GM12878 (cell line): ENCODE results near the gene BRF1. TPM values are rescaled to one million over a fixed set of nuclear protein-coding genes. Genes with fewer than 3 reads are reported as not detected.
A peak's percentile ranks its signal among the peaks of the same experiment; 100 is the strongest.

Source experiments
- ATAC-seq: fragments of 200-7000 bp; cut with Tn5 transposase; 3 replicates; pipeline ENCODE4 v1.9.1; 2020; ENCODE audit warnings: mild to moderate bottlenecking, moderate library complexity
- BruUV-seq: library from RNA; stranded (reverse); fragments of 400-500 nt; replicated peaks from 2 replicates; lab custom pipeline; 2021; lab: Mats Ljungman, UMichigan
- CTCF ChIA-PET: fragments of 300-600 bp; sonication (Branson Sonifier 250); formaldehyde crosslinking; extraction: SDS; loops from one replicate; lab custom pipeline; 2021; ENCODE audit warnings: inconsistent platforms; lab: Yijun Ruan, JAX
- POLR2A ChIA-PET: fragments of 350-600 bp; formaldehyde crosslinking; extraction: SDS; loops from one replicate; lab custom pipeline; 2021; ENCODE audit warnings: inconsistent platforms; lab: Charles Lee
- RAD21 ChIA-PET: fragments of 300-600 bp; sonication (Branson Sonifier 250); formaldehyde crosslinking; loops from one replicate; lab custom pipeline; 2023; ENCODE audit warnings: antibody characterized with exemption; ENCODE audit not compliant: unreplicated experiment; lab: Charles Lee
- SMC1A ChIA-PET: fragments of 300-600 bp; sonication (Branson Sonifier 250); formaldehyde crosslinking; loops from one replicate; lab custom pipeline; 2023; ENCODE audit not compliant: unreplicated experiment, uncharacterized antibody; lab: Charles Lee
- DNase-seq: peaks from one replicate; pipeline ENCODE4 v3.0.0-alpha.2; 2011; ENCODE audit warnings: low read depth, low spot score
- FAIRE-seq: peaks from 3 replicates; lab custom pipeline; 2011; peaks lifted over from hg19 to GRCh38; lab: Jason Lieb, UNC
- H2AFZ ChIP-seq: 2 replicates; pipeline ENCODE4 v1.6.0; 2011; ENCODE audit warnings: low read depth, low read length, control low read depth; ENCODE audit not compliant: control insufficient read depth
- H3K27ac ChIP-seq: 2 replicates; pipeline ENCODE4 v1.5.1; 2011; ENCODE audit warnings: control low read depth; ENCODE audit not compliant: control insufficient read depth, insufficient read depth
- H3K27me3 ChIP-seq, 2 experiments: replicated peaks in 1 of 2; 2 replicates each; pipeline versions ENCODE4 v1.6.0 to v1.6.1; 2011; ENCODE audit warnings: low read length in 1 of 2; ENCODE audit not compliant: control insufficient read depth in 2 of 2, insufficient read depth in 2 of 2
- H3K36me3 ChIP-seq, 2 experiments: 2 replicates each; pipeline ENCODE4 v1.5.1; 2011; ENCODE audit warnings: low read length in 1 of 2; ENCODE audit not compliant: control insufficient read depth in 2 of 2, insufficient read depth in 2 of 2
- H3K4me1 ChIP-seq: 2 replicates; pipeline ENCODE4 v1.6.1; 2011; ENCODE audit warnings: mild to moderate bottlenecking, low read length, moderate library complexity, mixed read lengths; ENCODE audit not compliant: control insufficient read depth, insufficient read depth
- H3K4me2 ChIP-seq: 2 replicates; pipeline ENCODE4 v1.6.0; 2011; ENCODE audit warnings: control low read depth; ENCODE audit not compliant: control insufficient read depth, insufficient read depth
- H3K4me3 ChIP-seq: fragments of 200-600 bp; sonication (generic); 2 replicates; pipeline ENCODE4 v1.5.1; 2016
- H3K79me2 ChIP-seq: 2 replicates; pipeline ENCODE4 v1.6.0; 2011; ENCODE audit warnings: low read length; ENCODE audit not compliant: control insufficient read depth, insufficient read depth
- H3K9ac ChIP-seq: 2 replicates; pipeline ENCODE4 v1.8.0; 2011; ENCODE audit warnings: low read length, control low read depth, mixed read lengths; ENCODE audit not compliant: control insufficient read depth, insufficient read depth
- H3K9me3 ChIP-seq: replicated peaks from 3 replicates; pipeline ENCODE4 v1.5.1; 2011; ENCODE audit warnings: mild to moderate bottlenecking, low read length; ENCODE audit not compliant: control insufficient read depth, insufficient read depth
- H4K20me1 ChIP-seq: 2 replicates; pipeline ENCODE4 v1.6.0; 2011; ENCODE audit not compliant: control insufficient read depth, insufficient read depth
- FOXK2 ChIP-seq: fragments of 450-650 bp; IDR thresholded peaks from 2 replicates; pipeline ENCODE4 v1.6.1; 2017; ENCODE audit warnings: mild to moderate bottlenecking, moderate library complexity
- RAD21 ChIP-seq: IDR thresholded peaks from 2 replicates; pipeline ENCODE4 v1.6.1; 2011; ENCODE audit warnings: mild to moderate bottlenecking, low read depth, low read length, moderate library complexity; ENCODE audit not compliant: insufficient read depth
- SMC3 ChIP-seq: IDR thresholded peaks from 2 replicates; pipeline ENCODE4 v1.6.1; 2011; ENCODE audit warnings: low read length, improper control_type of control experiment, borderline replicate concordance
- SP1 ChIP-seq: IDR thresholded peaks from one replicate; pipeline ENCODE4 v1.6.1; 2011; ENCODE audit warnings: low read depth, low read length
- SREBF2 ChIP-seq: IDR thresholded peaks from 2 replicates; pipeline ENCODE4 v1.6.1; 2012; ENCODE audit warnings: mild to moderate bottlenecking, low read length
- SRF ChIP-seq, 2 experiments: IDR thresholded peaks; 2 replicates each; pipeline ENCODE4 v1.6.1; 2011; ENCODE audit warnings: low read depth in 2 of 2, low read length in 2 of 2, mild to moderate bottlenecking in 1 of 2, moderate library complexity in 1 of 2
- TCF7 ChIP-seq: IDR thresholded peaks from 2 replicates; pipeline ENCODE4 v1.6.1; 2014; ENCODE audit warnings: antibody characterized with exemption, borderline replicate concordance
- ZNF24 ChIP-seq: fragments of 450-650 bp; IDR thresholded peaks from 2 replicates; pipeline ENCODE4 v1.6.1; 2017; ENCODE audit warnings: antibody characterized with exemption, mild to moderate bottlenecking
- ZSCAN29 ChIP-seq: fragments of 450-650 bp; IDR thresholded peaks from 2 replicates; pipeline ENCODE4 v1.6.1; 2017; ENCODE audit warnings: mild to moderate bottlenecking, moderate library complexity
- WGBS: methylation state at CpG from one replicate; pipeline ENCODE4 v1.1.6; 2016; ENCODE audit warnings: low lambda C conversion rate; ENCODE audit not compliant: insufficient replicate concordance, insufficient coverage; ENCODE audit errors: missing lambda C conversion rate; 5-methylcytosine and 5-hydroxymethylcytosine counted together
- in situ Hi-C: fragments of 300-500 bp; cut with MboI; formaldehyde crosslinking; loops from 9 replicates; pipeline ENCODE4 v1.14.3; 2018; ENCODE audit warnings: mixed read lengths
- intact Hi-C: fragments of 100-400 bp; cut with micrococcal nuclease; formaldehyde crosslinking; loops from one replicate; pipeline ENCODE4 v1.14.2; 2022; ENCODE audit not compliant: unreplicated experiment
- polyA plus RNA-seq, 11 experiments: library from polyadenylated mRNA; depleted of rRNA in 4 of 11; unstranded in 6 of 11; stranded (reverse) in 5 of 11; fragments of >200 nt; fragmentation: Nextera tagmentation in 4 of 11; fragmentation: Illumina TruSeq in 1 of 11; extraction: Ambion mirVana in 4 of 11; extraction: Trizol in 1 of 11; gene quantifications; 1 replicate in 1 of 11; 2 replicates in 10 of 11; pipeline versions ENCODE4 v1.2.1 to v1.2.3, GENCODE V29; 2011 to 2016; ENCODE audit warnings: inconsistent platforms in 2 of 11, missing spikeins in 2 of 11, low read depth in 1 of 11
- total RNA-seq, 4 experiments: library from RNA; depleted of rRNA in 3 of 4; stranded (reverse); fragments of >200 nt in 3 of 4; fragmentation: Illumina TruSeq in 1 of 4; extraction: Trizol in 1 of 4; gene quantifications; 2 replicates each; pipeline versions ENCODE4 v1.2.1 to v1.2.3, GENCODE V29; 2013 to 2021
- TF ChIP-seq, protein P1 (sequence below), 3 experiments: IDR thresholded peaks in 2 of 3; conservative IDR thresholded peaks in 1 of 3; 2 replicates each; pipeline ENCODE4 v1.5.1; 2011; ENCODE audit warnings: low read depth in 3 of 3, low read length in 3 of 3, mild to moderate bottlenecking in 3 of 3, control low read depth in 2 of 3, moderate library complexity in 2 of 3, inconsistent platforms in 1 of 3, mixed read lengths in 1 of 3; ENCODE audit not compliant: control insufficient read depth in 2 of 3, insufficient read depth in 1 of 3; ENCODE audit errors: extremely low read depth in 1 of 3

The BRF1 gene
- total and polyA plus RNA-seq, 10 of the 15 experiments (the other 5 are each of a cell fraction or from before 2014, with no cell fraction given) = 0.21 to 33.5 (median 10.7) TPM

DNA sequence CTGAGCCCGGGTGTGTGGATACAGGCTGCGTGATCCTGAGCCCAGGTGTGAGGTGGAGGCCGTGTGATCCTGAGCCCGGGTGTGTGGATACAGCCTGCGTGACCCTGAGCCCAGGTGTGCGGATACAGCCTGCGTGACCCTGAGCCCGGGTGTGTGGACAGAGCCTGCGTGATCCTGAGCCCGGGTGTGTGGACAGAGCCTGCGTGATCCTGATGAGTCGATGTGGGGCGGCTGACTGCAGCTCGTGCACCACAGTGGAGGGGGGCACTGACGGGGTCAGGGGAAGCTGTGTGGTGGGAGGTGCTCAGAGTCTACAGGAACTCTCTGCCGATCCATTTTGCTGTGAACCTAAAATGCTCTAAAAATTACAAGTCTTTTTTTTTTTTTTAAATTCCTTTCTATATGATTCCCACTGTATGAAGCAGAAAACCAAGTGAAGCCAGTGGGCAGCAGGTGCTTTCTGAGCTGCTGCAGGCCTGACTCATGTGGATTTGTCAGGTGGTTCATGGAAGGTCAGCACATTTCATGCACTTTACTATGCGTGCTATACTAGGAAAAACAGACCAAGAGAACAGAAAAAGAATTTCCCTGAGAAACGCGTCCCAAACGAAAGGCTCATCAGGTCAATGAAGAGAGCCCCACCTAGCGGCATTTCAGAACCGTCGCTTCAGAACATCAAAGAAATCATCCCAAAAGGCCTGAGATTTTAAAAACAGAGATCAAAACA, 19.3 kb downstream of the BRF1 start:
- H3K36me3 ChIP-seq = peaks cover 0 to 16% of the 10 kb centered on the region in 2 experiments; a peak in 3 of 4 replicates
- ATAC-seq (peak; percentile 55), DNase-seq (no peak), FAIRE-seq (peak; percentile 59)
- H3K27me3 ChIP-seq = no peaks in the 10 kb centered on the region
- H3K9me3 ChIP-seq = no peaks in the 10 kb centered on the region
- intact Hi-C loops = loop anchor here (2.0 kb wide), 2 partner anchors 79 to 189 kb away; no protein-coding TSS in a partner anchor
- no peaks in the 10 kb centered on the region; the same call in 1 of the 2 replicates for H3K4me1 ChIP-seq
- SMC1A ChIA-PET = no interaction called here
- no peak overlapping the region for H3K27ac ChIP-seq
- no peak overlapping the region for H3K9ac ChIP-seq
- CTCF ChIA-PET = interaction anchor here (1.2 to 2.7 kb wide), 4 partner anchors 11 to 71 kb away, joined by 3 to 9 read pairs (median 4); no protein-coding TSS in a partner anchor
- in situ Hi-C loops = no loop called here
- no peak for TF ChIP-seq SREBF2
- peak; percentile 44; the same call in 1 of the 2 replicates for TF ChIP-seq SMC3
- TF ChIP-seq ZNF24 = no peak
- peak; percentile 67 for TF ChIP-seq RAD21
- TF ChIP-seq TCF7 = peak; percentile 66; the same call in 1 of the 2 replicates
- TF ChIP-seq ZSCAN29 = no peak
- TF ChIP-seq, protein P1, sequence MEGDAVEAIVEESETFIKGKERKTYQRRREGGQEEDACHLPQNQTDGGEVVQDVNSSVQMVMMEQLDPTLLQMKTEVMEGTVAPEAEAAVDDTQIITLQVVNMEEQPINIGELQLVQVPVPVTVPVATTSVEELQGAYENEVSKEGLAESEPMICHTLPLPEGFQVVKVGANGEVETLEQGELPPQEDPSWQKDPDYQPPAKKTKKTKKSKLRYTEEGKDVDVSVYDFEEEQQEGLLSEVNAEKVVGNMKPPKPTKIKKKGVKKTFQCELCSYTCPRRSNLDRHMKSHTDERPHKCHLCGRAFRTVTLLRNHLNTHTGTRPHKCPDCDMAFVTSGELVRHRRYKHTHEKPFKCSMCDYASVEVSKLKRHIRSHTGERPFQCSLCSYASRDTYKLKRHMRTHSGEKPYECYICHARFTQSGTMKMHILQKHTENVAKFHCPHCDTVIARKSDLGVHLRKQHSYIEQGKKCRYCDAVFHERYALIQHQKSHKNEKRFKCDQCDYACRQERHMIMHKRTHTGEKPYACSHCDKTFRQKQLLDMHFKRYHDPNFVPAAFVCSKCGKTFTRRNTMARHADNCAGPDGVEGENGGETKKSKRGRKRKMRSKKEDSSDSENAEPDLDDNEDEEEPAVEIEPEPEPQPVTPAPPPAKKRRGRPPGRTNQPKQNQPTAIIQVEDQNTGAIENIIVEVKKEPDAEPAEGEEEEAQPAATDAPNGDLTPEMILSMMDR (IDR thresholded peaks at IDR 0.05 in 2 of 3, conservative IDR thresholded peaks at IDR 0.05 in 1 of 3; ENCODE audit: control insufficient read depth in 2 of 3, extremely low read depth in 1 of 3, insufficient read depth in 1 of 3, low read depth in 3 of 3, low read length in 3 of 3) = peak; percentile 56 to 72 (median 70)
- TF ChIP-seq SRF (IDR thresholded peaks at IDR 0.05; ENCODE audit: low read depth in 2 of 2, low read length in 2 of 2) = no peak
- TF ChIP-seq FOXK2 = no peak
- no peak for TF ChIP-seq SP1
- no peak overlapping the region for H3K4me3 ChIP-seq
- BruUV-seq = no TSS peak
- no peak overlapping the region for H2AFZ ChIP-seq
- H4K20me1 ChIP-seq = no peaks in the 10 kb centered on the region; the same call in 1 of the 2 replicates
- WGBS = 93% methylated on average over 23 of the region's 23 CpGs
- H3K4me2 ChIP-seq = no peak overlapping the region
- peaks cover 6% of the 10 kb centered on the region for H3K79me2 ChIP-seq
- RAD21 ChIA-PET = interaction anchor here (1.1 kb wide), 1 partner anchor 191 kb away, joined by 4 read pairs; no protein-coding TSS in a partner anchor
- POLR2A ChIA-PET = interaction anchor here (1.7 kb wide), 1 partner anchor 194 kb away, joined by 3 read pairs; no protein-coding TSS in a partner anchor
